ENCODE data around the gene MKKS.

DNA sequence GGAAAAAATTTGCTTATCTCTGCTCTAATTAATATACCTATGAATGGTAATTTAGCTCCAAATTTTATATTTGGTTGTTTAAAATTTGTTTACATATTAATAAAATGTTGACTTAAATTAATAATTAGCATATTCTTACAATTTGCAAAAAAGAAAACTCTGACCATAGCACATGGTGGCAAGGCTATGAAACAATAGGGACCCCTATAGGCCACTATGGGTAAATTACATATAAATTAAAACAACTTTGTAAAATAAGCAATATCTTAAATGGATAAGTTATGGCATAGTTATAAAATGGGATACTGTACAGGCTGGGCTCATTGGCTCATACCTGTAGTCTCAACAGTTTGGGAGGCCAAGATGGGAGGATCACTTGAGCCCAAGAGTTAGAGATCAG, 76.0 kb downstream of the MKKS start:
- TF ChIP-seq EZH2 (IDR thresholded peaks at IDR 0.05) (no peak), CTCF (IDR thresholded peaks at IDR 0.05 in 2 of 3, conservative IDR thresholded peaks at IDR 0.05 in 1 of 3; ENCODE audit: borderline replicate concordance in 1 of 3, insufficient read depth in 1 of 3, low read depth in 2 of 3, low read length in 2 of 3) (peak; percentile 26 to 58 (median 49); a peak in 5 of 6 replicates), POLR2AphosphoS5 (IDR thresholded peaks at IDR 0.05; ENCODE audit: low read depth, low read length) (no peak), TCF7L2 (IDR thresholded peaks at IDR 0.05; ENCODE audit: borderline replicate concordance, extremely low read depth, insufficient read depth, insufficient read length) (no peak), REST (IDR thresholded peaks at IDR 0.05; ENCODE audit: low read depth) (no peak), CEBPB (IDR thresholded peaks at IDR 0.05; ENCODE audit: low read depth) (no peak), EZH2phosphoT487 (IDR thresholded peaks at IDR 0.05; ENCODE audit: borderline replicate concordance) (no peak), ZFX (IDR thresholded peaks at IDR 0.05) (no peak), RAD21 (IDR thresholded peaks at IDR 0.05; ENCODE audit: low read depth) (peak; percentile 46), POLR2A (IDR thresholded peaks at IDR 0.05; ENCODE audit: borderline replicate concordance, extremely low read depth, insufficient read depth, insufficient read length) (no peak), YY1 (IDR thresholded peaks at IDR 0.05; ENCODE audit: extremely low read depth, insufficient replicate concordance, low read depth, low read length) (no peak)
- TF ChIP-seq, protein P1, sequence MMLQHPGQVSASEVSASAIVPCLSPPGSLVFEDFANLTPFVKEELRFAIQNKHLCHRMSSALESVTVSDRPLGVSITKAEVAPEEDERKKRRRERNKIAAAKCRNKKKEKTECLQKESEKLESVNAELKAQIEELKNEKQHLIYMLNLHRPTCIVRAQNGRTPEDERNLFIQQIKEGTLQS (IDR thresholded peaks at IDR 0.05) = no peak
- TF ChIP-seq, protein P2, sequence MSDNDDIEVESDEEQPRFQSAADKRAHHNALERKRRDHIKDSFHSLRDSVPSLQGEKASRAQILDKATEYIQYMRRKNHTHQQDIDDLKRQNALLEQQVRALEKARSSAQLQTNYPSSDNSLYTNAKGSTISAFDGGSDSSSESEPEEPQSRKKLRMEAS (IDR thresholded peaks at IDR 0.05) = 0 out of 2 replicates have a peak, but pooled peaks have one; percentile 22

All from HCT116 (cell line).